T1000 (cell line): ENCODE measurements around the gene NPAS2.
A peak's percentile ranks its signal among the peaks of the same experiment; 100 is the strongest.

Experiments used
- DNase-seq: peaks from one replicate; lab custom pipeline; 2025; ENCODE audit warnings: mixed read lengths; lab: John Stamatoyannopoulos, UW

NPAS2 gene

DNA sequence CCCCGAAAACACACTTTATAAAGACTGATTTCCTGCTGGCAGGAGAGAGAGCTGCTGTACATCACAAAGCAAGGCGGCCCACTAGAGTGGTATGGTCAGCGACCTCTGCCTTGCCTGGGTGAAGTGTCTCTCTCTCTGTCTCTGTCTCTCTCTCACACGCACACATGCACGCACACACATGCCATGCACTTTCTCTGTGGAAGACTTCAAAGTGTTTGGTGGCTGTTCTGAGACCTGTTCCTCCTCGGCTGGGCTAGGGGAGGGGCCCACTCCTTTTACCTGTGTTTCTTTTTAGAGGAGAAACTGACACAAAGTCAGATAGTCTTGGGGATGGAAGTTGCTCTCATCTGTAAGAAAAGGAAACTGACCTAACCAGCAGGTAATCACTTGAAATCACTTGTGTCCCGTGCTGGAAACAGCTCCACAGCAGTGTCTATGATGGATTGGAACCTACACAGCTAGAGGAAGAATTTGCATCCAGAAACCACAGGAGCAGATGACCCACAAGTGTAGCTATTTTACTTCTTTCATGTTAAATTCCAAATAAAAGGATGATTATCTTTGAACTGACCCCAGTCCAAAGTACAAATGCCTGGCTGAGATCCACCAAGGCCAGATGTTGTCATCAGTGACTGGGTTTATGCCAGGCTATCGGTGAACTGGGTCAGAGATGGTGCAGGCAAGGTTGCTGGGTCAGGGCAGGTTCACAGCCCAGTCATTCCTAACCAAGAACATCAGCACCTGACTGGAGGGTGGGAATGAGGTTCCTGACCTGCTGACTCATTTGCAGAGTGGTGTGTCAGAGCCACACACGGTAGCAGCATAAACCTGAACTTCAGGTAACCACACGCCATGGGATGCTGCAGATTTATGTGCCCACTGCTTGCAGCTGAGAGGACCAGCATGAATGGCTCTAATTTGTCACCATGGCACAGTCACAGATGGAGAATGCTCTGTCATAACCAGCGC lies 63.0 kb downstream of the NPAS2 start:
- DNase-seq = no peak

DNA sequence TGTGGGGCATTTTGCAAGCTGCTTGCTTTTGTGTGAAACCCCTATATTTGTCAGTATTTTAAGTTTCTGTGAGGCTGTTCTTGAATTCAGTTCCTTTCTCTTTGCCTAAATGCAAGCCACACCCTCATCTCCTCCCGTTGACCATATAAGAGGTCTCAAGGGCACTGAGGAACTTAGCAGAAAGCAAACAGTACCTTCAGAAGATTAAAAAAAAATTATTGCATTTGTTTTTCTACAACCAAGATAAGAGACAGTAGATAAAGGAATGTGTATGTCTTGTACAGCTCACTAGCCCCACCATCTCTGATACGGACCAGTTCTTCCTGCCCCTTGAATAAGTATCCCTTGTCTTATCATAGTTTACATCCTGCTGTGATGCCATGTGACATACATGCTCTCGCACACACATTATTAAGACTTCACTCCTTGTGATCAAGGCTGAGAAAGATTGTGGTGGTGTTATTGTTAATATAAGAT lies 64.2 kb downstream of the NPAS2 start:
- DNase-seq = no peak

DNA sequence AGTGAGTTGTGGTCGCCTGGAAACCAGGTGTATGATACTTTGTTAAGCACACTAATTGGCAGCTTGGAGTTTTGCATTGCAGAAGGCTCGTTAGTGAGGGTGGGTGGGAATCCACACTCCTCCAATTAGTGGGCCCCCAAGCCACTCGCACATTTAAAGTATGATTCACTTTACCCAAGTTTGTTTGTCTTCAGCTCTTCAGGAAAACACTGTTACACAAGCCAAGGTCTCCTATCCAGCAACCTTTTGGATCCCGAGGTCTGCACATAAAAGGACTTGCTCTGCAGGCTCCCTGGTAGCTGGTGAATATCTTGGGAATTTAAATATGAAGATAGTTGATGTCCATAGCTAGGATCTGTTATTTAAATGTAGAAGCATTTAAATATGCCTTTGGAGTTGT lies 66.1 kb downstream of the NPAS2 start:
- no peak for DNase-seq

DNA sequence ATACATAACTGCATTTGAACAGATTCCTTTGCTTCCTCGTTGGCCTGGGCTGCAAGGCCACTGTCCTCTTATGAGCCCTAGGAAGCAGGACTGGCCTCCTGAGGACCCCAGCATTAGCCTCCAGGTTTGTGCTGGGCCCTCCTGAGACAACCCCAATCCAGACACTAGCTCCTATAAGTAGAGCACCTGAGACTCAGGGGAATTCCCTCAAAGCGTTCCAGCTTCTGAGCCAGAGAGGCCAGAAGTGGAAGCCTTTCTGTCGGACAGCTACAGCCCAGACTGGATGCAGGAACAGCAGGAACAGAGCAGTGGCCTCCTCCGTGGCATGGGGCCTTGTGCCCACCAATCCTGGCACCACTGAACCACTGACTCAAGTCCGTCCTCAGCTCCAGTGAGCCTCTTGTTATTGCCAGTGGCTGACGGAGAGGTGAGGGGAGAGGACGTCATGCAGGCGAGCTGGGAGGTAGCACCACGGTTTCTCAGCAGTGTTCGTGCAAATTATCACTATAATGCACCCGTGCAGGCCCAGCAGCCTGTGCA lies 67.2 kb downstream of the NPAS2 start:
- DNase-seq = no peak

DNA sequence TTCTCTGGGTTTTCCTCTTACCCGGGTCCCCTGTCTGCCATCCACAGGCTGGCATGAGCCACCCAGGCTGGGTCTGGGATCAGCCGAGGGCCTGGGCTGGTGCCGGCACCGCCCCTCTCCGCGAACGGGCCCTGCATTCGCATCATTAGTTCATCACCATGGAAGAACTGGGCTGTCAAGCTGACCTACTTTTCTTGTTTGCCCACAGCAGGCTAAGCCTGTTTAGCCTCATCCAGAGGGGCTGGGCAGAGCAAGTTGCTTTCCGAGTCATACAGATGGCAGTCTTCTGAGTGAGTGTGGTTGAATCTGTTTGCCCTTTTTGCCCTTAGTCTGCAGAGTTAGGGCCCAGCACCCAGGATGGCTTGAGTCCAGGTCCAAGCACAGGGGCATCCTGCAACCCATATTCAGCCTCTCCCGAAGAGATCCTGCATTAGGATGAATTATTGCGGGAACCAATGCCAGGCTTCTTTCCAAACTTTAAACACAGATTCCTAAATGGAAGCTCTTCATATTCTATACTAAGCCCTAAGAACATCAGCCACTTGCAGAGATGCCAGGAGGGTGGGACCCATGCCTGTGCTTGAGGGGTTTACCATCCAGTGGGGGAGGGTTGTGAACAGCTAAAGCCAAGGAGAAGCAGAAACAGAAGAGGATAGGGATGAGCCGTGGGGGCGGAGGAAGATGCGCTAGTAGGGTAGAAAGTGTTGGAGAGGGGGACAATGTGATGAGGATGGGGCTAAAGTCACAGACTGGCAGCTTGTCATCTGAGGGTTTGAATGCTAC lies 68.0 kb downstream of the NPAS2 start:
- DNase-seq = no peak

DNA sequence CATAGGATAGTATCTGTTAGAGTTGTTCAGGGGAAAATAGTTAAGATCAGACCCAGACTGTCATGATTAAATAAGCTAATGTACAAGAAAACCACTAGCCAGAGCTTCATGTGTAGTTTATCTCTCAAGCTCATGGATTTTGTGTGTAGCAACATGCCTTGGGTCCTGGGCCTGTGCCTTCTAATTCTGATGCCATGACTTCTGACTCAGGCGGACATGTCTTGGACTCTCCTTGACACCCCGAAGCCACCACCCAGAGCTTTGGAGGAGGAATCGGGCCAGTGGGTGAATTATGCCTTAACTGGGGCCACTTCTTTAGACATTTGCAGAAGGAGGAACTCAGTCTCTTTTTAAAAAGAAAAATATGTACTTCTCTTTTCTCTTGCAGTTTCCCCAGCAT lies 68.7 kb downstream of the NPAS2 start:
- no peak for DNase-seq

DNA sequence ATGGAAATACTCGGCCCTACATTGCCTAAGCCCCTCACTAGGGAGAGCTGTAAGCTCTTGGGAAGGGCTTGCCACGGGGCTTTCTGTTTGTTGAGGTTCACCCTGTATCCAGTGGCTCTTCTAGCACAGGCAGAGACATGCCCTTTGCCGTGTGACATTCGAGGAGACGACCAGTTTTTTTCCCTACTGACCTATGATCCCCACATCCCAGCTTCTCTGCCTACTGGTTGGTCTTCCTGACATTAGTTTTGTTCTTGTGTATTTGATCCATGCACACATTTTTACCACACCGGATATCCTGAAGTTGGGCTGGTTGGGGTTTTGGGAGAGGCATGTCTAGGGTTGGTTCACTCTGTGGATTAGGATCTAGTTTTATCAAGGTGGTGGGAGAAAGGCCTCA lies 69.3 kb downstream of the NPAS2 start:
- DNase-seq = no peak

DNA sequence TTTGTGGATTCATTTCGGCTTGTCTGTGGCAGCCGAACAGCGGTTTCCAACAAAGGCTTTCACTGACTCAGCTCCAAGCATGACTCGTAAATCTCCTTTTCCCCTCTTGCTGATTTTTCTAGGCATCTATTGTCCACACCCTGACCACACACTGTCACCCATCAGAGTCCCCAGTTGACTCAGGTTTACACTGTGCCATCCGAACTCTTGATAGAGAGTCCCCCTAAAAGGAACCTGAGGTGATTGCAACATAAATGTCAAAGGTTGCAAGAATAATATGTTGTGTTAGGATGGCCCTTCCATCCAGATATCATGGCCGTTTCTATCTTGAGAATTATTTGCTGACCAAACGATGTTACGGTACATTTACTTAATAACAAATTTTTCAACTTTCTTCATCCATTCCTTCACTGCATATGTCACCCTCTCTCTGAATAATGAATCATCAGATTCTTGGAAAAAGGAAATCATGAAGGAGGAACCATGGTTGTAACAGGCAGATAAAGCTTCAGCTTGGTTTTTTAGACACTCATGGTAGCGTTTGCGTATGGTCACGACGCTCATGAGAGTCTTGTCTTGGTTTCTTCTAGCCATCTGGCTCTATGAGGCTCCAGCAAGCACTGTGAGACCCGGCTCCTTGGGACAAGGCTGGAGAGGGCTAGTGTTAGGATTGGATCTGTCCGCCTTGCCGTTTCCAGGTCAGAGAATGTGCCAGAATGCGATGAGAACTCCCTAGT lies 72.1 kb downstream of the NPAS2 start:
- no peak for DNase-seq

DNA sequence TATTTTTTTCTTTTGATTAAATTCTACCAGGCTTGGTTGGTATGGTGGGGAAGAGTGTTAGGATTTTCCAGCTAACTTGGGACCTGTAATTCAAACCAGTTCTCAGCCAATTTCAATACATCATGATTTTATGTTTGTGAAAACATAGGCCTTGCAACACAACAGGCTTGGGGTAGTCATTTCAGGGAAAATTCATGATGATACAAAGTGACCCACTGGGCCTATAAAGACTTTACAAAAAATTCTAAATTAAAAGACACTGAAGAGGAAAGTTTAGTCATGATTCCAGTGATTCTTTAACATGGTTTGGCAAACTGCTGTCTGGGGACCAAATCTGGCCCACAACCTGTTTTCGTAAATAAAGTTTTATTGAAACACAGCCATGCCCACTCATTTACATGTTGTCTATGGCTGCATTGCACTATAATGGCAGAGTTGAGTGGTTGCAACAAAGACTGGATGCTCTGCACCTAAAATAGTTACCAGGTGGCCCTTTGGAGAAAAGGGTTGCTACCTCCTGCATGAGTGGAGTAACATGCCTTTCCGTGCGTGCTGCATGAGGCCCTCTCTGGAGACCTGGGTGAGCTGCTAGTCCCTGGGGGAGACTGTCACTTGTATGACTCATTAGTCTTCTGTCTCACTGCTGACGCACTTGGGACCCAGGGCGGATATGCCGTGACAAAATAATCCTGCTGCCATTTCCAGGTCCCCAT lies 73.6 kb downstream of the NPAS2 start:
- peak; percentile 35 for DNase-seq

DNA sequence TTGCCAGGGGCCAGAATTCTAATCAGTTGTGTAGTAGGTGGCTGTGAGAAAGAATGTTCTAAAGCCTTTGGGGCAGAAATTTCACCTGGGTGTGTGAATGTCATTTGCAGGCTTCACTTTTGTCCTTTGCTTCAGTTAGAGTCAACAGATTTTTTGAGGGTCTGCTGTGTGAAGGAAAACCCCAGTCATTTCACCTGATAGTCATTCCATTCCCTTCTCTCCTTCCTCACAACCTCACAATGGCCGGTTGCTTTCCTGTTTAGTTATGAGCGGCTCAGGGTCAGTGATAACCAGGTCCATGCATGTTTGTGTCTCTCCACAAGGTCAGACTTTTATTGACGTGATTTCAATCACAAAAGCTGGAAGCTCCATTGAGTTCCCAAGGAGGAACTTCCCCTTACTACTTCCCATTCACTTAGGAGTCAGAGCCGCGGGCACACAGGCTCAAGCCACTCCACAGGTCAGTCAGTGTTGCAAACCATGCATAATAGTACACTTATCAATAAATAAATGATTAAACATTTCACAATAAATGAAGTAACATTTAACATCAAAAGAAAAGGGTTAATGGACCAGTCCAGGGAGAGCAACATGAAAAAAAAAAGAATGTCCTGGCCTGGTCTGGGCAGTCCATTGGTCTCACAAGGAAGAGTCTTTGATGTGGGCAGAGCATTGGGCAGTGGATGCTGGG lies 74.3 kb downstream of the NPAS2 start:
- no peak for DNase-seq

DNA sequence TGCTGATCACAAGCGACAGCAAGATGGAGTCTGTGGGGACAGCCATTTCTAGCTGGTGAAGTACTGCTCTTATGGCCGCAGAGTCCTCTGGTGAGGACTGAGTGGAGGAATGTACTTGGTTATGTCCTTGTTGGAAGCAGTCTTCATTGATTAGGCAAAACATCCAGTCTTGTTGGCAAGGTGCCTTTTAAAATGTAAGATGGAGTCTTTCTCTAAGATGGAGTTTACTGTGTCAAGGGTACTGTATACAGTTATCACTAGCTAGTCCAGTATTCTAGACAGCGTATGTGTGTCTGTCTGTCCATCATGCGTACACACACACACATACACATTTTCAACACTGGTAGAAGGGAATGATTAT lies 74.8 kb downstream of the NPAS2 start:
- DNase-seq = no peak

DNA sequence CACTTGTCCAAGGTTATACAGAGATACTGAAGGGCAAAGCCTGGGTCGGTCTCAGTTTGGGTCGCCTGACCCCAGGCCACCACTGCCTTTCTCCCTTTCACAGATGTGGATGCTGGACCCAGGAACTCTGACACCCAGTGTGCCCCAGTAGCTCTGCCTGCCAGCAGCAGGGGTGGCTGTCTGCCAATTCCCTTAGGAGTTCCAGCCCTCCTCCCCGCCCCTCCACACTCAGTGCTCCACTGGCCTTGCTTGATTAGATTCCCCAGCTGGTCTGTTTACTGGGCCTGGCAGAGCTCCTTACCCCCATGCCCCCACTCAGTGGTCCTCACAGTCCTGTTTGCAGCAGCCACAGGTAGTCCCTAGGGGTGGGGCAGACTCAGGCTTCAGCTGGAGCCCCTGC lies 75.5 kb downstream of the NPAS2 start:
- no peak for DNase-seq

DNA sequence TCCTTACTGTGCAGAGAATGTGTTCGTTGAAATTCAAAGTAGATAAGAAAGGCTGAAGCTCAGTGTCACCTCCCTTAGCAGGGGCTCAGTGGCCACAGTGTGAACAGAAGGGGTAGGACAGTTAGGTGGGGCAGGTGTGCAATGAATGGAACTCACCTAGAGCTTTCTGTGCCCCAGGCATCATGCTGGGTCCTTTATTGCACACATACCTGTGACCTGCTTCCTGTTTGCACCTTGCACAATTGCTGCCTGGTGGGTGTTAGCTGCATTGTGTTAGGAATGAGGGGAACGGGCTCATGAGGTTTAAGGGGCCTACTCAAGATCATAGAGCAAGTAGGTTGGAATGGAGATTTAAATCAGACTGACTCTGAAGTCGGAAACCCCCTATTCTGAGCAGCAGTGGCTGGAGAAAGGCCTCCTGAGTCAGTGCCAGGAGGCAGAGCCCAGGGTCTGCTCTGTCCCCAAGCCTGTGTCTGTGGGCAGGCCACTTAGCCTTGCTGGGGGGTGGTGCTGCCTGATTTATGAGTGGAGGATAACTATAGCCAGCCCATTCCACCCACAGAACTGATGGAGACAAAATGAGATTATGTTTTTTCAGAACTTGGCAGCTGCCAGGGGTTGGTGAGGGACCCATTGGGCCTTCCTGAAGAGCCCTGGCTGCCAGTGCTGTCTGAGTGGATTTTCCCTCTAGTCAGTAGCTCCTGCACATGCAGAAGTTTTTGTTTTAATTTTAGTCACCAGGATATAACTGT lies 76.2 kb downstream of the NPAS2 start:
- no peak for DNase-seq

DNA sequence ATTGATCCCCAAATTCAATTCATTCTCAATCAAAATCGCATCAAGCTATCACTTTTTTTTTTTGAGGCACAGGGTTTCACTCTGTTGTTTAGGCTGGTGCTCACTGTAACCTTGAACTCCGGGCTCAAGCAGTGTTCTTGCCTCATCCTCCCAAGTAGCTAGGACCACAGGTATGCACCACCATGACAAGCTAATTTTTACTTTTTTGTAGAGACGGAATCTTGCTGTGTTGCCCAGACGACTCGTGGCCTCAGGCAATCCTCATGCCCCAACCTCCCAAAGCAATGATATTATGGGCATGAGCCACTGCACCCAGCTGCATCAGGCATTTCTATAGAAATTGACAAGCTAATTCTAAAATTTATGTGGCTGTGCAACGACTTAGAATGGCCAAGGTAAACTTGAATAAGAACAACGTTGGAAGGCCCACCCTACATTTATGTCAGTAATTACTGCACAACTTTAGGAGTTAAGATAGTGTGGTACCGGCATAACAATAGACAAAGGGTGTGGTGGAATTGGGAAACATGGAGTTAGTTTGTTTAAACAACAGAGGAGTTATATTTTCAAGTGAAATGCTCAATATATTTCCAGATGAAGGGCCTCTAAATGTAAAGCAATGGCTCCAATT lies 78.2 kb downstream of the NPAS2 start:
- no peak for DNase-seq

DNA sequence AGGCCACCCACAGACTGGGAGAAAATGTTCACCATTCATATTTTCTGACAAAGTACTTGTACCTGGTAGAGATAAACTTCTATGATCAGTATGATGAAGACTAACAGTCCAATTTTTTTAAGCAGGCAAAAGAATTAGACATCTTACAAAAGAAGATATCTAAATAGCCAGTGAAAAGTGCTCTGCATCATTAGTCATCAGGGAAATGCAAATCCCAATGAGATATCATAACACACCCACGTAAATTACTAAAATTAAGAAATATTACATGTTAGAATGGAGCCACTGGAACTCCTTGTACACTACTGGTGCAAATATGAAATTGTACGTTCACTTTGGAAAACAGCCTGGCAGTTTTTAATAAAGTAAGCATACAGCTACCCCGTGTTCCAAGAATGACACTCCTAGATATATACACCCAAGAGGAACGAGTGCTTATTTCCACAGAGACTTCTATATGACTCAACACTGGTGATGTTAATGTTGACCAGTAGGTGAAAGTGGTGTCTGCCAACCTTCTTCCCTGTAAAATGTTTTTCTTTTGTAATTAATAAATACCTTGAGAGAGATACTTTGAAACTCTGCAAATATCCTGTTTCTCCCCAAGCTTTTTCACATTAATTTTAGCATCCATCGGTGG lies 80.3 kb downstream of the NPAS2 start:
- DNase-seq = no peak

DNA sequence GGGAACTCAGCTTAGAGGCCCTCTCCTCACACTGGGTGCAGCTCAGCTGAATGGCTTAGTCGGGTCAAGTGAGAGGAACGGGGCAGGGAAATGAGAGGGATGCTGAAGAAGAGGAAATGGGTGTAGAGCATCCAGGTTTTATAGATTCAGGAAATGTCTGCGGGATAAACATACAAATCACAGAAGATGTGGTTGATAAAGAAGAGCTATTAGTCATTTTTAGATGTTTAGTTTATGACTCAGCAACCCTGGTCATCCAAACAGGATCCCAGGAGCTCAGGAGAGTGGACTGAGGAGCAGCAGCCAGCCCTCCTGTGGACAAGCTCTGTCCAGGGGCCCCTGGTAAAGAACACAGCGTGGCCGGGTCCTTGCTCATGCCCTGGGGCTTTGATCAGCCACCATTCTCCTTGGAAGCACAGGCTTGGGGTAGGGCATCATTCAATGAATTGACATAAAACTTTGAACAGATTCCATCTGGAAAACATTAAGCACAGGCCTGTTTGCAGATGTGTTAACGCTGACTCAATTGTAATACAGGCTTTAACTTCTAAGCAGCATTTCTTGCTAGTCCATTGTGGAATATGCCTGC lies 83.0 kb downstream of the NPAS2 start:
- peak; percentile 90 for DNase-seq

DNA sequence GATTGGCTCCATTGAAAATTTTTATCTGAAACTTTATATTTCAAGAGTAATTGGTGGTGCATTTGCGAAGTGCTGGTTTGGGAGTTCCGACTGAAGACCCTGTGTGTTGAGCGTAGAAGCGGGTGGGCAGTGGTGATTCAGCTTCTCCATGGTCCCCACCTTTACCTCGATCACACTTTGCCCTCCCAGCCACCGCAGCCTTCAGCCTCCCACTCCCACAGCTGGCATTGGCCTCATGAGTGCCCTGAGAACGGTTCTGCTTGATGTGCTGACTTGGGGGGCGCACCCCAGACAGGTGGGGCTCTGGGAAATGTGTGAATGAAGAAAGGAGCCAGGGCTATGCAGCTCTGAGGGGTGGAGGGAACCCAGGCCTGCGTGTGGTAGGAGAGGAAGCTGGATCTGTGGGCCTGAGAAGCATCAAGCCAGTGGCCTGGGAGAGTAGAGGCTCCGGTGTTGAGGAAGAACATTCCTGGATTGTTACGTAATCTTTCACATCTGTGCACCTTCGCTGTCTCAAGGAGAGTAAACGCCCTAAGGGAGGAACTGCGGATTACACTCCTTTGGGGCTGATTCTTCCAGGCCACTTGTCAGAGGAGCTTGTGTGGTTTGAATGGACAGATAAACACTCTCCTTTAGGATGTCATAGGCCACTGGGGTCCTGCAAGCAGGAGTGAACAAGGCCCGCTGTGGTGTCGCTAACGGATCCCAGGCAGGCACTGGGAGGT lies 83.8 kb downstream of the NPAS2 start:
- DNase-seq = no peak
